ENCODE results near the gene DTWD1.

- TF ChIP-seq POLR2A (IDR thresholded peaks at IDR 0.05; ENCODE audit: low read depth, low read length), result no peak
- no peak for TF ChIP-seq POLR2AphosphoS5 (IDR thresholded peaks at IDR 0.05; ENCODE audit: low read depth, low read length)
- no peak for TF ChIP-seq TAF1 (IDR thresholded peaks at IDR 0.05; ENCODE audit: low read depth, low read length)
- no peak for TF ChIP-seq SPI1 (IDR thresholded peaks at IDR 0.05; ENCODE audit: low read depth, low read length)
- TF ChIP-seq PAX5 (IDR thresholded peaks at IDR 0.05; ENCODE audit: insufficient read depth, low read length, severe bottlenecking), result no peak
Measured at GRCh38 chr15:49604625-49605409, 16.0 kb upstream of the DTWD1 start.

Data from GM12891 (cell line).